Activated gamma-delta T cell treated with anti-CD3 and anti-CD28 coated beads, Interleukin-2, amount 50 U/mL, for 16 hours (primary cell): ENCODE results near the gene ASMTL.
"Not testable (repeated sequence)": the region's sequence is repeated elsewhere in the genome, so short reads cannot be mapped to it uniquely, and the experiment has no call there.

Experiments used
- DNase-seq: peaks from one replicate; pipeline ENCODE4 v3.0.0-alpha.2; 2020; ENCODE audit warnings: low read depth

Gene ASMTL

GRCh38 chrX:1387141-1387776 is 65.5 kb downstream of the ASMTL start:
- no peak for DNase-seq

GRCh38 chrX:1386338-1387127 is 66.2 kb downstream of the ASMTL start:
- no peak for DNase-seq

GRCh38 chrX:1385253-1386223 is 67.2 kb downstream of the ASMTL start:
- no peak for DNase-seq

- no peak for DNase-seq
Measured at GRCh38 chrX:1384658-1385252, 68.0 kb downstream of the ASMTL start.

- no peak for DNase-seq
Measured at GRCh38 chrX:1380672-1381233, 72.0 kb downstream of the ASMTL start.

GRCh38 chrX:1378306-1378759 is 74.4 kb downstream of the ASMTL start:
- DNase-seq = no peak

- no peak for DNase-seq
Measured at GRCh38 chrX:1368385-1368698, 84.4 kb downstream of the ASMTL start.

- DNase-seq = not testable (repeated sequence)
Measured at GRCh38 chrX:1366363-1366762, 86.3 kb downstream of the ASMTL start.

- no peak for DNase-seq
Measured at GRCh38 chrX:1361910-1362309, 90.8 kb downstream of the ASMTL start.

- DNase-seq = no peak
Measured at GRCh38 chrX:1361275-1361674, 91.4 kb downstream of the ASMTL start.

- no peak for DNase-seq
Measured at GRCh38 chrX:1360171-1360570, 92.5 kb downstream of the ASMTL start.

GRCh38 chrX:1359477-1359873 is 93.2 kb downstream of the ASMTL start:
- no peak for DNase-seq

- no peak for DNase-seq
Measured at GRCh38 chrX:1358793-1359476, 93.8 kb downstream of the ASMTL start.

GRCh38 chrX:1357993-1358392 is 94.7 kb downstream of the ASMTL start:
- no peak for DNase-seq

GRCh38 chrX:1355131-1356046 is 97.3 kb downstream of the ASMTL start:
- no peak for DNase-seq

- DNase-seq = no peak
Measured at GRCh38 chrX:1354036-1355019, 98.4 kb downstream of the ASMTL start.
